Right ventricle myocardium inferior (tissue), 1 donor: ENCODE results near the gene HYAL3. TPM values are rescaled to one million over a fixed set of nuclear protein-coding genes. Genes with fewer than 3 reads are reported as not detected.
"Not testable (repeated sequence)": the region's sequence is repeated elsewhere in the genome, so short reads cannot be mapped to it uniquely, and the experiment has no call there.

Experiments used
- ATAC-seq: fragments of 200-7000 bp; cut with Tn5 transposase; one replicate; pipeline ENCODE4 v1.9.1; 2020; ENCODE audit warnings: mild to moderate bottlenecking, moderate library complexity
- DNase-seq: peaks from one replicate; pipeline ENCODE4 v3.0.0; 2021; ENCODE audit errors: missing footprints
- intact Hi-C: fragments of 100-400 bp; cut with DNase I; formaldehyde crosslinking; loops from one replicate; pipeline ENCODE4 v1.11.0; 2022
- total RNA-seq: library from RNA; stranded (reverse); fragmentation: NEBNext Ultra II Directional; extraction: Animal tissue kit (Norgen Biotek cat#: 25700); gene quantifications from one replicate; pipeline ENCODE4 v1.2.1, GENCODE V29; 2021
- donor health status: DM: no; HTN: yes; CAD: no; lungs with severe emphysema.

The HYAL3 gene
- total RNA-seq, 1 donor from 2014 or later = 1.4 TPM

GRCh38 chr3:50266836-50267235 is 32.4 kb downstream of the HYAL3 start:
- no peak for ATAC-seq
- intact Hi-C loops = no loop called here
- no peak for DNase-seq

GRCh38 chr3:50266017-50266416 is 33.2 kb downstream of the HYAL3 start:
- ATAC-seq = no peak
- DNase-seq = no peak
- intact Hi-C loops = no loop called here

GRCh38 chr3:50265571-50265970 is 33.6 kb downstream of the HYAL3 start:
- intact Hi-C loops = no loop called here
- ATAC-seq = no peak
- no peak for DNase-seq

GRCh38 chr3:50264964-50265485 is 34.2 kb downstream of the HYAL3 start:
- no peak for ATAC-seq
- intact Hi-C loops = no loop called here

GRCh38 chr3:50264383-50264963 is 34.7 kb downstream of the HYAL3 start:
- intact Hi-C loops = no loop called here
- peak; percentile 77 for DNase-seq

More at GRCh38 chr3:50264964-50265485, 34.2 kb downstream of the HYAL3 start:
- no peak for DNase-seq

GRCh38 chr3:50263478-50264382 is 35.5 kb downstream of the HYAL3 start:
- intact Hi-C loops = no loop called here
- ATAC-seq (no peak), DNase-seq (no peak)

More at GRCh38 chr3:50264383-50264963, 34.7 kb downstream of the HYAL3 start:
- peak; percentile 54 for ATAC-seq

- DNase-seq (no peak), ATAC-seq (no peak)
- intact Hi-C loops = no loop called here
These were observed 36.4 kb downstream of the HYAL3 start for GRCh38 chr3:50262778-50263177.

GRCh38 chr3:50262200-50262599 is 37.0 kb downstream of the HYAL3 start:
- DNase-seq, intact Hi-C loops, ATAC-seq: not testable (repeated sequence)

GRCh38 chr3:50261505-50261904 is 37.7 kb downstream of the HYAL3 start:
- DNase-seq = no peak
- ATAC-seq = no peak
- intact Hi-C loops = no loop called here

- no peak for ATAC-seq
These were observed 38.2 kb downstream of the HYAL3 start for GRCh38 chr3:50260942-50261441.

GRCh38 chr3:50260027-50260941 is 38.9 kb downstream of the HYAL3 start:
- intact Hi-C loops = loop anchor here (1.0 kb wide), 1 partner anchor 64 kb away; no protein-coding TSS in a partner anchor
- DNase-seq = peak; percentile 97
- peak; percentile 86 for ATAC-seq

More at GRCh38 chr3:50260942-50261441, 38.2 kb downstream of the HYAL3 start:
- intact Hi-C loops = loop anchor here (1.0 kb wide), 1 partner anchor 63 kb away; no protein-coding TSS in a partner anchor
- no peak for DNase-seq

- ATAC-seq (no peak), DNase-seq (no peak)
- intact Hi-C loops = loop anchor here (1.0 kb wide), 1 partner anchor 65 kb away; no protein-coding TSS in a partner anchor
These were observed 39.7 kb downstream of the HYAL3 start for GRCh38 chr3:50259432-50260026.

GRCh38 chr3:50258979-50259378 is 40.2 kb downstream of the HYAL3 start:
- intact Hi-C loops = no loop called here
- ATAC-seq = no peak
- no peak for DNase-seq

- DNase-seq (no peak), ATAC-seq (no peak)
- intact Hi-C loops = no loop called here
These were observed 41.0 kb downstream of the HYAL3 start for GRCh38 chr3:50258029-50258680.

GRCh38 chr3:50256978-50257890 is 42.0 kb downstream of the HYAL3 start:
- no peak for DNase-seq
- intact Hi-C loops = no loop called here
- no peak for ATAC-seq

GRCh38 chr3:50255251-50255615 is 44.0 kb downstream of the HYAL3 start:
- no peak for DNase-seq
- intact Hi-C loops = no loop called here

More at GRCh38 chr3:50255251-50255615, 44.0 kb downstream of the HYAL3 start:
- no peak for ATAC-seq
